Measurements from ENCODE around the gene SS18L1.

SS18L1 gene

DNA sequence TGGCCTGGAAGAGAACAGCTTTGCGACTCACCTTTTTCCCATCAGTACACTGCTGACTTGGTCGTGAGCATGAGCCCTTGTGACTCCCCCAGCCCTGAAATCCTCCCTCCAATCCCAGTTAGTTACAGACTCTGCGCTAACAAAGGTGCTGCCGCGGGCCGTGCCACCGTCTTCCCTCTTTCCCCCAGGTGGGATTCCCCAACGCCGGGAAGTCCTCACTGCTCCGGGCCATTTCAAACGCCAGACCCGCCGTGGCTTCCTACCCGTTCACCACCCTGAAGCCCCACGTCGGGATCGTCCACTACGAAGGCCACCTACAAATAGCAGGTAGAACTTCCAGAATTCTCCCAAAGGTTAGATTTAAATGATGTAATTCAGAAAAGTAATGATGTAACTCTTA, 55.4 kb downstream of the SS18L1 start:
- no peak for DNase-seq

DNA sequence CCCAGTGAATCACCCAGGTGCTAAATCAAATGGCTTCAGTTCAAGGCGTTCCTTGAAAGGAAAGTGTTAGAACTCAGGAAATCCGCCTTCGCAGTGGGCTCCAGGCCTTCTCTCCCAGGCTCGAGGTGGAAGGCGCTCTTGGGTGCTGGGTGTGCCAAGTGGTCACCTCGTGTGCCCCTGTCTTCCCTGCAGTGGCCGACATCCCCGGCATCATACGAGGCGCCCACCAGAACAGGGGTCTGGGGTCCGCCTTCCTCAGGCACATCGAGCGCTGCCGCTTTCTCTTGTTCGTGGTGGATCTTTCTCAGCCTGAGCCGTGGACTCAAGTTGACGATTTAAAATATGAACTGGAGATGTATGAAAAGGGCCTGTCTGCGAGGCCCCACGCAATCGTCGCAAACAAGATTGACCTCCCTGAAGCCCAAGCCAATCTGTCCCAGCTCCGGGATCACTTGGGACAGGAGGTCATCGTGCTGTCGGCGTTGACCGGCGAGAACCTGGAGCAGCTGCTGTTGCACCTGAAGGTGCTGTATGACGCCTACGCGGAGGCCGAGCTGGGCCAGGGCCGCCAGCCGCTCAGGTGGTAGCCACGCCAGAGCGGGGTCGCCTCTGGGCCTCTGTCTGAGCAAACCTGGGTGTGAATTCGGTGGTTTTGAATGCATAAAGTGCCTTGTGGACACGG, 57.1 kb downstream of the SS18L1 start:
- DNase-seq, result no peak

DNA sequence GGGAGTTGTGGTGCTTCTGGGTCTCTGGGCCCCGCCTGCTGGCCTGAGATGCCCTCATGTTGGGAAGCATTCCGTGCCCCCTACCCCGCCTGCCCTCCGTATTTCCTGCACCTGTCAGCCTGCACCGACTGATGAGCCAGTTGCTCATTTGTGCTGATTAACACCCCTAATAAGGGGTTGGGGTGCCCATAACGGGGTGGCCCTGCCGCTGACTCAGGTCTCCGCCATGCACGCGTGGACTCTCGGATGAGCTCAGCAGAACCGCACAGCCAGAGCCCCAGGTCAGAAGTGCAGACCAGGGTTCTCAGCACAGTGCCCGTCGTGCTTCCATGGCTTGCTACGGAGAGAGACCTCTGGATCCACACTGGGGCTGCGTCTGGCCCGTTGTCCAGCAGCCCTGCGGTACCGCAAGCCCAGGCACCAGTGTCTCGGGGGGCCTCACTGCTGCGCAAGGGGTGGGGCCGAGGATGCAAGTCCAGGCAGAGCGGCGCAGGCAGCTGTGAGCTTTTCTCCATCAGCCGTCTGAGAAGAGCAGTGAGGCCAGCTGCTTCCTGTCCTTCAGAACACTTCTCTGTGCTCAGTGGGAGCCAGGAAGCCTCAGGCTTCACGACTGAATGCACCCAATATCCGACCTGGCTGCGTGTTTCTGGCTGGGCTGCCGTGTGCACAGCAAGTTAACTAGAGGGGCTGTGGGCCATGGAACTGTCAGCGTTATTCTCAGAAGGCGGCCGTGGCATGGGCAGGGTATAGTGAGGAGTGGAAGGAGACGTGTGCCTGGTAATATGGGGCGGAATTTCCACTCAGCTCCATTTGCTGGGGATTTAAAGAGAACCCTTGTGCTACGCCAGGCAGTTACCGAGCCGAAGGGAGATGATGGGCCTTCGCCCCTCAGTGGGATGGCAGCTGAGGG, 57.9 kb downstream of the SS18L1 start:
- no peak for DNase-seq

DNA sequence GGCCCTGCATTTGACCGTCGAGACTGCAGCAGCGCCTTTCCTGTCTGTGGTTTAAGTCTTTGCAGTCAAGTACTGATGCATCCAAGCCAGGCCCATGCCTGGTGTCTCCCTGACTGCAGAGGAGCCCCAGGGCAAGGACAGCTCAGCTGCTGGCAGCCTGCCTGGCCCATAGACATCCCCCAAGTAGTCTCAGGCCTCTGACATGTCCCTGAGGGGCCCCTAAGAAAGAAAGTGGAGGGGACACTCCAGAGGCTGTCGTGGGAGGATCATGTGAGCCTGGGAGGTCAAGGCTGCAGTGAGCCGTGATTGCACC, 58.5 kb downstream of the SS18L1 start:
- no peak for DNase-seq

DNA sequence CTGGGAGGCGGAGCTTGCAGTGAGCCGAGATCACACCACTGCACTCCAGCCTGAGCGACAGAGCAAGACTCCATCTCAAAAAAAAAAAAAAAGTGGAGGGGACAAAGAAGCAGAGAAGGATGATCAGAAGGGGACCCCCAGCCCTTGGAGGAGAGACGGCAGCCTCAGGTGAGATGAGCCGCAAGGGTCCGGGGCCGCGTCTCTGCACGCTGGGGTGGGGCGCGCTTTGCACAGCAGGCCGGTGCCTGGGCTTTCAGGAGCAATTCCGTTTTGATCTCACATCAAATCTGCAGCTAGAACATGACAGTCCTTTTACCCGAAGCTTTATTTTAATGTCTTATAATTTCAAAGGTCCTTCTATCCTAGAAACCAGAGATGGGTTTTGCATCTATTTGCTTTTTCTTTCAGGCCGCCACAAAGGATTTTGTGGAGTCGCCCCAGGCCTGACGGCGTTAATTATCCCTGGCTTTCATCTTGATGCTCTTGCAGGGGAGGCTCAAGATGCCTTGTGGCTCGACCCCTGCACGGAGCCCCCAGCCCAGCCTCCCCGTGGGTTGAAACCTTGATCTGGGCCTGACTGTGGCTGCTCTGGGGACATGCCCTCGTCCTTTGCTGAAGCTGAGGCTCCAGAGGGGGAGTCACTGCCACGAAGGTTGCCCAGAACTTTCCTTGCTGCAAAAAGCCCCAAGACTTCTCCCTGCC, 59.3 kb downstream of the SS18L1 start:
- DNase-seq, result no peak

DNA sequence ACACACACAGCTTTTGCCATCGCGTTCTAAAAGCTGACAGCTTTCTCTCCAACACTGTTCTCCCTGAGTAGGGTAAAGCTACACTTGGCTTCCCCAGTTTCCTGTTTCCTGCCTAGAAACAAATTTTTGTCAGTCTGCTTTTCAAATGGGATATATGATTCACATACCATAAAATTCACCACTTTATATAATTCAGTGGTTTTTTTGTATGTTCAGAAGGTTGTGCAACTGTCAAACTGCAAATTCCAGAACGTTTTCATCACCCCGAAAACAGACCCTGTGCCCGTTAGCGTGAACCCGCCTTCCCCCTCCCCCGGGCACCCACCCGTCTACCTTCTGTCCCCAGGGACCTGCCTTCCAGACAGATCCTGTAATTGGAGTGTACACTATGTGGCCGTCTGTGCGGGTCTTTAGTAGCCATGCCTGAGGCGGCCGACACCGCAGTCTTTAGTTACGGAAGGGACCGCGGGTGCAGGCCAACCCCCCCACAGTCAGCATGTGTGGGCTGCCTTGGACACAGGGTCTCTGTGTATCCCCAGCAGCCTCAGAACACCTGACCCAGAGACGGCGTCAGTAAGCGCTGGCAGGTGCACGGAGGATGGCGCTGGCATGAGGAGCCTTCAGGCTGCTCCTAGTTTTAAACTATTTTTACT, 59.9 kb downstream of the SS18L1 start:
- DNase-seq, result no peak

DNA sequence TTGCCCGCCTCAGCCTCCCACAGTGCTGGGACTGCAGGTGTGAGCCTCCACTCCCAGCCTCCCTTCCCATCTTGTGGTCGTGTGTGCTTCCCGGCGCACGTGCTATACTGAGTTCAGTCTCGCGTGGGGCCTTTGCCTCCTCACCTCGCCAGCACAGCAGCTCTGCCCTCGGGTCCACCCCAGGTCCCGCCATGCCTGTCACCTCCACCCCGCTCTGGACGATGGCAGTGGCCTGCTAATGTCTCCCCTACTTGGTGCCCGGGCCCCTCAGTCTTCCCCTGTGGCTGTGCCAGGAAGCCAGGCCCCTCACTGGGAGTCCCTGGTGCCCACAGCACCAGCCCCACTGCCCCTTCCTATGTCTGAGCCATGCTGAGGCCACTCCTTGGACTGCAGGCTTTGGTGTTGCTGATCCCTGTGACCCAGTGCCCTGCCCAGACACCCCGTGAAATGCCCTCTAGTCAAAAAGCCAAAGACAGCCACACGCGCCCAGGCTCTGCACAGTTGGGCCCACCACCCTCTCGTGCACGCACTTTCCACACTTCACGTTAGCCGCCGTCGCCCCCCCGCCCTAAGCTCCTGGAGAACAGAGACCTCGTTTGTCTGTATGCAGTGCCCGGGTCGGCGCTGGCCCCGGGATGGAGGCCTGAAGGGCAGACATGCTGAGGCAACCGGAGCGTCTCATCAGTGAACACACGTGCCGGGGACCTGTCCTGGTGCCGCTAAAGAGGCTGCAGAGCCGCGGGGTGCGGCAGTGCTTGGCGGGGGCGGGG, 62.2 kb downstream of the SS18L1 start:
- DNase-seq, result no peak

DNA sequence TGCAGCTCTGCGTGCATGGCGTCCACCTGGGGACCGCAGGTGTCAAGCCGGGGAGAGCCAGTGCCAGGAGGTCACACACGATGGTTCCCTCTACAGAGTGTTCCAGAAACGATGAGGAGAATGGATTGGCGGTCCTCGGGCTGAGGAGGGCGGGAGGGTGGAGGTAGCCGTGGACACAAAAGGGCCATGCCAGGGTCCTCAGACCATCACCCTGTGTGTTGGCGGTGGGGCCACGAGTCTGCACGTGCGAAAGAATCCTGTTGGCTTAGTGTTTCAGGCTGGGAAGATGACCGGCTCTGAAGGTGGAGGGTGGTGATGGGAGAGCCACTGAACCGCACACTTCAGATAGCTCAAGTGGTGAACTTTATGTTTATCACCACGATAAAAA, 62.8 kb downstream of the SS18L1 start:
- no peak for DNase-seq

DNA sequence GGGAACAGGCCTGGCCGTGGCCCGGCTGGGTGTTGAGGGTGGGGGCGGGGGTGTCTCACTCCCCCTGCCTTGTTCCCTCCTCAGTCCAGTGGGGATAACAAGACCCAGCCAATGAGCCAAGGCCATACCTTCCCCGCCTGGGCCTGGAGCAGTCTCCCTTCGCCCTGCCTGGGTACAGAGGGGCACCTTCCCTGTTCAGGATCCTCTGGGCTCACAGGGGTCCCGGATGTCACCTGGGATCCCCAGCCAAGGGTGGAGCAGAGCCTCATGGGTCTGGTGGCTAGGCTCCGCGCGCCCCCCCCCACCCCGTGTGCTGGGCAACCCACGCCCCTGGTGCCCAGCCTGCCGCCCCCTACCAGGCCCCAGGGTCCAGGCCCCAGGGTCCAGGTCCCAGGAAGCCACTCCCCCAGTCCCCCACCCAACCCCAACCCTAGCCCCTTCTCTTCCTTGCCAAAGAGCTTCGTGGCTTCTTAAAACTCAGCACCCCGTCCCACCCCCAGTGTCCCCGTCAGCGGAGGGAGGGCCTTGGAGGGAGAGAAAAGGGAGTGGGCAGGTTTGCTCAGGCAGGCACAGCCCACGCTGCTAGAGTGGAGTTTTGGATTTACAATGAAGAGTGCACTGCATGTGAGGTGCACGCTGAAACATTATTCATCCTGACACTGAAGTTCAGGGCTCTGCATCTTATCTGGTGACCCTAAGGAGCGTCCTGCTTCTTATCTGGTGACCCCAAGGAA, 64.7 kb downstream of the SS18L1 start:
- DNase-seq, result no peak

DNA sequence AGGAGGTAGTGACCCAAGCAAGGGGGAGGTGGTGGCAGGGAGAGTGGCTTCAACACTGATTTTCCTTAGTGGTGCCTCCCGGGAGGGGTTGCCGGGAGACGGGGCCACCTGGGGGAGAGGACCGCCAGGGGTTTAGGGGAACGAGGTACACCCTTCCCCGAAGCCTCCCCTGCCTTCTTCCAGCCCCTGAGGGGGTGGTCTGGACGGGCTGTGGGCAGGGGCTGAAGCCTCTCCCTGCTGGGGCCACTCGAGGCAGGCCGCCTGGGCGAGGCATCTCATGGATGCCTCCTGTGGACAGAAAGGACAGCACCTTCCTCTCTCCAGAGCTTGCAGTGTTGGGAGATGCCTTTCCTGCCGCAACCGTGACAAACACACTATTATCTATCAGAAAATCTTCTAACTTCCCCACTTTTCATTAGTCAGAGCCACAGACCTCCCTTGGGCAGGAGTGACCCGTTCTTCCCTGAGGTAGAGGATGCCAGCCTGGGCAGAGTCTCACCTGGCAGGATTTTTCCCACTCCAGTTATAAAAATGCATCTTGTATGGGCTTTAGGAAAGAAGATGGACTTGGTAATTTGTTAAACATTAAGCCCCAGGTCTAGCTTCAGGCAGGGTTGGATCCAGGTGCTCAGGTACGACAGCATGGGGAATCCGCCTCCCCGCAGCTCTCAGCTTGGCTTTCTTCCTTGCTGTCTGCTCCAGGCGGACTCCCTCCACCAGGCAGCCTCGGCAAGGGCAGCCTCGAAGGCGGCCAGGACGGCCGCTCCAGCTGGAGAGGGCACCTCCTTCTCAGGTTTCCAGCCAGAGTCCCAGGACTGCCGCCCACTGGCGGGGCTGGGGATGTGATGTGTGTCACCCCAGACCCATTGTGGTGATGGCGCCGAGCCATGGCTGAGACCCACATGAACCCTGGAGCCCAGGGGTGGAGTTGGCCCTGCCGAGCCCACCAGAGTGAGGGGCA, 65.5 kb downstream of the SS18L1 start:
- no peak for DNase-seq

DNA sequence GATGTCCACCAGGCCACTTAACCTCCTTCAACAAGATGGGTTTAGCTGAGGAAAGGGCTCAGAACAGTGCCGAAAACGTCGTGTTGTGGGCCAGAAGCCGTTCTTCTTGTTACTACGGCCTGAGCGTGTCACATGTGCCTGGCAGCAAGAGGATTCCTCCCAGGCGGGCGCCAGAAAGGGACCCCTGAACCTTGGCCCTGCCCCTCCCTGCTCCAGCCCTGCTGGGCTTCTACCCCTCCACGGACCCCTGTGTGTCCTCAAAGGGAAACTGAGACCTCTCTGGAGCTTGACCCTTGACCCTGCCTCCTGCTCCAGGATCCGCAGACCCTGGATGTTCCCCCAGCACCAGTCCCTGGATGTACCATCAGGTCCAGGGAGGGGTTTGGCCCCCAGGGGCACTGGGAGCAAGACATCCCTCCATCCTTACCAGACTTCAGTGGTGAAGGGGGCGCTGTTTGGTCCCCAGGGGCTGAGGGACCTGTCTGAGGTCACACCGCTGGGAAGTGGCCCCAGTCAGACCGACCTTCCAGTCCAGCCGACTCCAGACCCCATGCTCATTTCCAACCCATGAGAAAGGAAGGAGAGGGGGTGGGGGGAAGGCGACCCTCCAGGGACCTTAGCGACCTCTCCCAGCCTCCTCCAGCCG, 66.4 kb downstream of the SS18L1 start:
- DNase-seq, result no peak

DNA sequence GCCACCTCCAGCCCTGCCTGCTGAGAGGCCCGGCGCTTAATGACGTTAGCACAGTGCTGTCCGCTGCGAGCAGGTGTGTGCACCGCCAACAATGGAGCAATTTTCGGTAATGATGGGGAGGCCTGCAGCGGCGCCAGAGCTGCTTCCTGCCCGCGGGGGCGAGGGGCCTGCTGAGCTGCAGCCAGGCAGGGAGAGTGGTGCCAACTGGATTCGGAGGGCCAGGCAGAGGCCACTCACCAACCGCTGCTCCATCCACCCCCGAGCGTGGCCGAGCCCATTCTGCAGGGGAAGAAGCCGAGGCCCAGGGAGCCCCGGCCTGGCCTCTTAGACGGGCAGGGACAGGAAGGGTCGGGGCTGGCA, 66.9 kb downstream of the SS18L1 start:
- no peak for DNase-seq

DNA sequence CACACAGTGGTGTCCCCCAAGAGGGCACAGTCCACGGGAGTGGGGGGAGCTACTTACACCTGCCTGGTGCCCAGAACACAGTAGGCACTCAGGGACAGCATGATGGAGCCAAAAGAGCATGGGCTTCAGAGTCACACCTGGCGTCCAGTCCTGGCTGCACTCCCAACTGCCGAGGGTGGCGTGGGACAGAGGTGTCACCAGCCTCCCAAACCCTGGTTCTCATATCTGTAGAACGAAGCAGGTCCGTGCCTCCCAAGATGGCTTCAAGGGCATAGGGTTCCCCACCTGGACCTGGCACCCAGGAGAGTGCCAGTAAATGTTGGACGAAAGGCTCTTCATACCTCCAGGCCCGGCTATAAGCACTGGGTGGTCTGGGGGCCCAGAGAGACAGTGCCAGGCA, 67.6 kb downstream of the SS18L1 start:
- no peak for DNase-seq

DNA sequence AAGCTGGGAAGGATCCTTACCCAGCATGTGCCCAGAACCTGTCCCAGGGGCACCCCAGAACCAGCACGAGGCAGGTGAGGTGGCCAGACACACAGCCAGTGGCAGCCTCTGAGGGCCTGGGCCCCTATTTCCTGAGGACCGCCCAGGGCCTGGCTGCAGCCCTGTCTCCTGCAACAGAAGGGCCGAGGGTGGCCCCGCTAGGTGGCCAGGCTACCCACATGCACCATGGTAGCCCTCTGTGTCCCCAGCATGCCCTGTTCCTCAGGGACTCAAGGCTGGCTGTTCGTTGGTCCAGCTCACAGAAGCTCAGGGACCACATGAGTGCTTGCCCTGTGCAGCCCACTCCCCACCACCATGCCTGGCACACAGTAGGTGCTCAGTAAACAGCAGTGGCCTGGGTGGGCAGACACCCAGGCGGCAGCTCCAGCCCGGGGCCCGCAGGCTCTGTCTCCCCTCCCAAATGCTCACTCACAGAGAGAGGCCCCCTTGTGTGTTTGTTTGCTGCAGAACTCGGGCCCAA, 68.3 kb downstream of the SS18L1 start:
- no peak for DNase-seq

DNA sequence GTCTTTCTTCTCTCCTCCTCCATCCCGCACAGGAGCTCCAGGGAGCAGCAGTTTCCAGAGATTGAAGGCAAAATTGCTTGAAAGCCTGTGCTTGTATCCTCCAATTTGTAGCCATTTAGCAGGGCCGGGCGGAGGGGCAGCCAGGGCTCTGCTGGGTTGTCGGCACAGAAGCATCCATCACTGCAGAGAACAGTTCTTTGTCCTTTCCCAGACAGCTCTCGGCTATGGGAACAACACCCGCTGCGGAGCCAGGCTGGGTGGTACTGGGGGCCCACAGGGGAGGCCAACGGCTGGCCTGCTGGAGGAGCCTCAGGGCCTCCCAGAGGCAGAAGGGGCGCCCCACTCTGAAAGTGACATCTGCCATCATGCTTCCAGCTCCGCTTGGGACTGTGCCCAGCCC, 68.7 kb downstream of the SS18L1 start:
- DNase-seq, result no peak

DNA sequence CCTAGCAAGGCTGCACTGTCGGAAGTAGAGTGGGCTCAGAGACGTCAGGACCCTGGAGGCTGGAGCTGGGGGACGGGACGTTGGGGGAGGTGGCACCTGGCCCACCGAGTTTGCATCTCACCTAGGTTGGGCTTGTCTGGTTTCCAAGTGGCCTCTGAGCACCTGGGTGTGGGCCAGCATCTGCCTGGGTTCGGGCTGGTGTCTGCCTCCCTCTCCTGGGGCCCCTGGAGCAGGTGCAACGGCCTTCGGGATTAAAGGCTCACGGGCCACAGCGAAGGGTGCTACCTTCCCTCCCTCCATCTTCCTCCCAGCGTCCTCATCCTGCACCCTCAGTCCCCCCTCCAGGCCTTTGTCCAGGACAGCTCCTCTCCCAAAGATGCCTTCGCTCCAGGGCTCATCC, 70.5 kb downstream of the SS18L1 start:
- no peak for DNase-seq

DNA sequence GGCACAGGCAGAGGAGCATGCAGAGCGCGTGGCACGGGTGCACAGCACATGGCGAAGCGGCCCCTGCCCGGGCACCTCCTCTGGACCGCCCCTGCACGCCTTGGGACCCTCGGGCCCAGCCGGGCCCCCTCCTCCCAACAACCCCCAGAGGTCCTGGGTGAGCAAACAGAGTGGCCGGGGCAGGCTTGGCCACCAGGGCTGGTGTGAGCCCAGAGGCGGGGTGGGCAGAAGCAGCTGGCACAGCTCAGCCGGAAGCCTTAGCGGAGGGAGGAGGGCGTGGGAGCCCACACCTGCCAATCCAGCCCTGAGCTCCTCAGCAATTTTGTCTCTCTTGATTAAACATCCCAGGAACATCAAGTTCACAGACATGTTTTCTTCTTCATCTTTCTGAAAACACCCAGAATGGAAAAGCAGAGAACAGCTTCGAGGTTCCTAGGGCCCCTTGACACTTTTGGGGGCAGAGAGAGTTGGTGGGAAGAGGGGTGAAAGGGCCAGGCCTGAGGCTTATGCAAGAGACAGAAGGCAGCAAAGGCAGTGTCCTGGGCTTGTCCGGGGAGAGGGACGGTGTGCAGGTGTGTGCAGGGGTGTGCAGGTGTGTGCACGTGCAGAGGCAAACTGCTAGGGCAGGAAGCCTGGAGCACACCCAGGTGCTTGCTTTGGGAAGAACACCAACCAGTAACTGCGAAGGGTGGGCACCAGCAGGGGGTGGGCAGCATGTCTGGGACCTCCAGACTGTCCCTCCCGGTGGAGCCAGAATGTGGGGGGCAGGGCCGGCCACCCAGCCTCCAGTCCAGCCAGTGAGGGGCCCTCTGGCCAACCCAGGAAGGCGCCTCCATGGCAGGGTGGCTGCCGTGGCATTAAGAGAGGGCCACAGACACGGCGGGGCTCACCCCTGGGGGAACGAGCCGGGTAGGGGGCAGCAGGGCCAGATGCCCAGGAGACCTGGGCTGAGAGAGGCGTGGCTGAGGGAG, 71.7 kb downstream of the SS18L1 start:
- no peak for DNase-seq

DNA sequence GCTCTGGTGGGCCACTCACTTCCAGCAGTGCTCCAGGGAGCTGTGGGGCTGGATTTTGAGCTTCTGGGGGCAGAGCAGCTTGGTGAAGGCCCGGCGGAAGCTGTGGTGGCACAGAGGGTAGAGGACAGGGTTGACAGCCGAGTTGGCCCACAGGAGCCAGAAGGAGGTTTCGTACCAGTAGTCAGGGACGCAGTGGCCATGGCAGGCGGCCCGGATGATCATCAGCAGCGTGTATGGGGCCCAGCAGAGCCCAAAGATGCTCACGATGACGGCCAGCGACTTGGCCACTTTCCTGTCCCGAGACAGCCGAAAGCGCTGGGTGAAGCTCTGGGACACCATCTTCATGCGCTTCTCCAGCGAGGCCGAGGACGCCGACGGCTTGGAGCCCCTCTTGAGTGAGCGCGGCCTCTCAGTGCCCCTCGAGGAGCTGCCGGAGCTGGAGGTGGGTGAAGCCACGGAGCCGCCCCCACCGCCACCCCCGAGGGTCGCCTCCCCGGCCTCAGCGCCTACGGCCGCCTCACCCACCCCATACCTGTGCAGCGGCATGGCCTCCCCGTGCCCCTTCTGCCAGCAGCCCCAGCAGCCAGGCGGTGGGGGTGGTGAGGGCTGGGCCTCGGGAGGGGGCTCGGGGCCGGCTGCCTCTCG, 72.5 kb downstream of the SS18L1 start:
- DNase-seq, result no peak

All from AML-193 (cell line).